ENCODE measurements around the gene PHF13.

DNA sequence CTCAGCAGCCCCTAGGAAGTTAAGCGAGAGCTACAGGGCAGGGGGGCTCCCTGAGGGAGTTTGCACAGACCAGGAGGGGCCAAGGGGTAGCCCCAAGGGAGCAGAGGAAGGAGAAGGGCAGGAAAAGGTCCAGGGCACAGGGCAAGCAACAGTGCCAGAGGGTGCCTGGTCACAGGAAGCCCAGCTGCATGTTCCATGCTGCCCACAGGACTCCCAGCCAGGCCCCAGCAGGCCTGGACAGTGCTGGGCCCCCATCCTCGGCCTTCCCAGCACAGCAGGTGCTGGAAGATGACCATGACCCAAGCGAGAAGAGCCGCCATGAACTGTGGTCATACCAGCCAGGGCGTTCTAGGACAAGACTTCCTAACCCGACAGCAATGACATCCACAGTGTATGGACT lies 21.9 kb upstream of the PHF13 start:
- TF ChIP-seq POLR2A (IDR thresholded peaks at IDR 0.05) (no peak), EP300 (IDR thresholded peaks at IDR 0.05) (no peak)
- TF ChIP-seq, protein P1, sequence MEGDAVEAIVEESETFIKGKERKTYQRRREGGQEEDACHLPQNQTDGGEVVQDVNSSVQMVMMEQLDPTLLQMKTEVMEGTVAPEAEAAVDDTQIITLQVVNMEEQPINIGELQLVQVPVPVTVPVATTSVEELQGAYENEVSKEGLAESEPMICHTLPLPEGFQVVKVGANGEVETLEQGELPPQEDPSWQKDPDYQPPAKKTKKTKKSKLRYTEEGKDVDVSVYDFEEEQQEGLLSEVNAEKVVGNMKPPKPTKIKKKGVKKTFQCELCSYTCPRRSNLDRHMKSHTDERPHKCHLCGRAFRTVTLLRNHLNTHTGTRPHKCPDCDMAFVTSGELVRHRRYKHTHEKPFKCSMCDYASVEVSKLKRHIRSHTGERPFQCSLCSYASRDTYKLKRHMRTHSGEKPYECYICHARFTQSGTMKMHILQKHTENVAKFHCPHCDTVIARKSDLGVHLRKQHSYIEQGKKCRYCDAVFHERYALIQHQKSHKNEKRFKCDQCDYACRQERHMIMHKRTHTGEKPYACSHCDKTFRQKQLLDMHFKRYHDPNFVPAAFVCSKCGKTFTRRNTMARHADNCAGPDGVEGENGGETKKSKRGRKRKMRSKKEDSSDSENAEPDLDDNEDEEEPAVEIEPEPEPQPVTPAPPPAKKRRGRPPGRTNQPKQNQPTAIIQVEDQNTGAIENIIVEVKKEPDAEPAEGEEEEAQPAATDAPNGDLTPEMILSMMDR (IDR thresholded peaks at IDR 0.05), result no peak

All from tibial nerve (tissue), 4 donors.